B cell (primary cell): ENCODE results near the gene LRP2BP. TPM values are rescaled to one million over a fixed set of nuclear protein-coding genes. Genes with fewer than 3 reads are reported as not detected.

Experiments used
- ATAC-seq: fragments of 200-7000 bp; cut with Tn5 transposase; one replicate; pipeline ENCODE4 v1.10.0; 2021; ENCODE audit warnings: low read depth, mild to moderate bottlenecking, moderate number of reproducible peaks, moderate library complexity
- CTCF ChIA-PET: fragments of 350-600 bp; sonication (Branson Sonifier 250); formaldehyde crosslinking; loops from one replicate; lab custom pipeline; 2021; ENCODE audit warnings: antibody characterized with exemption, inconsistent platforms; lab: Charles Lee
- POLR2A ChIA-PET: fragments of 350-600 bp; sonication (Branson Sonifier 250); formaldehyde crosslinking; loops from one replicate; lab custom pipeline; 2021; ENCODE audit warnings: antibody characterized with exemption; lab: Charles Lee
- DNase-seq: peaks from one replicate; pipeline ENCODE4 v3.0.0; 2013
- H2AFZ ChIP-seq: 2 replicates; pipeline ENCODE4 v1.6.1; 2012; ENCODE audit warnings: mild to moderate bottlenecking, low read depth, low read length; ENCODE audit not compliant: insufficient read depth, poor library complexity, severe bottlenecking
- H3K27ac ChIP-seq, 2 donors: 1 replicate in 1 of 2; 2 replicates in 1 of 2; pipeline ENCODE4 v1.5.1; 2012 to 2013; ENCODE audit warnings: low read length in 2 of 2, mild to moderate bottlenecking in 2 of 2, moderate library complexity in 1 of 2
- H3K27me3 ChIP-seq, 4 experiments: fragments of 200-600 bp in 1 of 4; sonication (generic) in 1 of 4; replicated peaks in 1 of 4; 1 replicate in 2 of 4; 2 replicates in 2 of 4; pipeline versions ENCODE4 v1.6.1 to v1.7.0; 2013 to 2016; ENCODE audit warnings: low read length in 3 of 4, mild to moderate bottlenecking in 2 of 4, mixed read lengths in 1 of 4, moderate library complexity in 1 of 4; ENCODE audit not compliant: insufficient read depth in 4 of 4, control insufficient read depth in 3 of 4; ENCODE audit errors: control extremely low read depth in 1 of 4
- H3K36me3 ChIP-seq, 2 experiments: replicated peaks in 1 of 2; 1 replicate in 1 of 2; 2 replicates in 1 of 2; pipeline versions ENCODE4 v1.6.1 to v1.7.1; 2013; ENCODE audit warnings: low read length in 1 of 2; ENCODE audit not compliant: insufficient read depth in 2 of 2, control insufficient read depth in 1 of 2; ENCODE audit errors: control extremely low read depth in 1 of 2, extremely low read depth in 1 of 2
- H3K4me1 ChIP-seq, 2 donors: fragments of 200-600 bp in 1 of 2; sonication (generic) in 1 of 2; 1 replicate in 1 of 2; 2 replicates in 1 of 2; pipeline versions ENCODE4 v1.5.1 to v1.6.1; 2013 to 2017; ENCODE audit warnings: low read length in 2 of 2; ENCODE audit not compliant: control insufficient read depth in 2 of 2, insufficient read depth in 2 of 2
- H3K4me2 ChIP-seq: replicated peaks from 2 replicates; pipeline ENCODE3; 2012; ENCODE audit warnings: mild to moderate bottlenecking, low read depth, low read length; ENCODE audit not compliant: poor library complexity, severe bottlenecking
- H3K4me3 ChIP-seq, 5 experiments: fragments of 200-600 bp in 1 of 5; sonication (generic) in 1 of 5; 1 replicate in 3 of 5; 2 replicates in 2 of 5; pipeline versions ENCODE4 v1.5.1 to v1.7.0; 2011 to 2016; ENCODE audit warnings: low read length in 4 of 5, mild to moderate bottlenecking in 4 of 5, low read depth in 2 of 5, control low read depth in 1 of 5, moderate library complexity in 1 of 5; ENCODE audit not compliant: insufficient read depth in 1 of 5; ENCODE audit errors: control extremely low read depth in 1 of 5, extremely low read depth in 1 of 5
- H3K79me2 ChIP-seq: fragments of 200-600 bp; sonication (generic); one replicate; pipeline ENCODE4 v1.6.0; 2016; ENCODE audit warnings: low read length; ENCODE audit not compliant: control insufficient read depth, insufficient read depth
- H3K9ac ChIP-seq: fragments of 200-600 bp; sonication (generic); 2 replicates; pipeline ENCODE4 v1.6.1; 2017; ENCODE audit warnings: mild to moderate bottlenecking, low read length, moderate library complexity
- H3K9me3 ChIP-seq, 3 donors: one replicate each; pipeline versions ENCODE4 v1.6.1 to v1.7.1; 2013; ENCODE audit warnings: low read length in 2 of 3; ENCODE audit not compliant: control insufficient read depth in 2 of 3, insufficient read depth in 1 of 3; ENCODE audit errors: control extremely low read depth in 1 of 3
- H4K20me1 ChIP-seq: 2 replicates; pipeline ENCODE4 v1.6.0; 2012; ENCODE audit warnings: mild to moderate bottlenecking, low read length; ENCODE audit not compliant: insufficient read depth, control insufficient read depth, poor library complexity, severe bottlenecking
- H3K27ac Mint-ChIP-seq: one replicate; pipeline ENCODE4 v1.8.0; 2021; ENCODE audit warnings: mixed read lengths
- H3K27me3 Mint-ChIP-seq: one replicate; pipeline ENCODE4 v1.8.0; 2021; ENCODE audit warnings: mixed read lengths
- H3K4me1 Mint-ChIP-seq: one replicate; pipeline ENCODE4 v1.8.0; 2021; ENCODE audit warnings: mixed read lengths
- H3K4me3 Mint-ChIP-seq: one replicate; pipeline ENCODE4 v1.8.0; 2021; ENCODE audit warnings: mixed read lengths
- H3K9me3 Mint-ChIP-seq: one replicate; pipeline ENCODE4 v1.8.0; 2022; ENCODE audit warnings: mixed read lengths; ENCODE audit not compliant: insufficient read depth
- CTCF ChIP-seq: fragments of 200-600 bp; IDR thresholded peaks from one replicate; pipeline ENCODE4 v1.8.0; 2022; ENCODE audit warnings: antibody characterized with exemption, mild to moderate bottlenecking
- EZH2 ChIP-seq: IDR thresholded peaks from 2 replicates; pipeline ENCODE4 v1.6.1; 2012; ENCODE audit warnings: borderline replicate concordance, low read depth, mild to moderate bottlenecking, moderate library complexity, low read length; ENCODE audit not compliant: insufficient read depth, poor library complexity, severe bottlenecking
- WGBS: methylation state at CpG from one replicate; pipeline ENCODE4 v1.1.5; 2013; ENCODE audit warnings: missing lambda C conversion rate; ENCODE audit not compliant: insufficient coverage; 5-methylcytosine and 5-hydroxymethylcytosine counted together
- intact Hi-C: fragments of 100-400 bp; cut with micrococcal nuclease; formaldehyde crosslinking; loops from one replicate; pipeline ENCODE4 v1.10.0; 2022
- polyA plus RNA-seq: library from polyadenylated mRNA; depleted of rRNA; stranded (reverse); fragments of >200 nt; gene quantifications from 2 replicates; pipeline ENCODE4 v1.2.3, GENCODE V29; 2012
- total RNA-seq, 2 donors: library from RNA; stranded (reverse); fragments of 120-200 nt in 1 of 2; gene quantifications; 1 replicate in 1 of 2; 2 replicates in 1 of 2; pipeline versions ENCODE4 v1.2.3 to v1.2.4, GENCODE V29; 2013 to 2022

LRP2BP gene
- total and polyA plus RNA-seq, 2 donors (not counting 1 experiment from before 2014, with no cell fraction given): 0.15 to 1.6 TPM

GRCh38 chr4:185424905-185425646, 29.4 kb upstream of the LRP2BP start:
- peak overlapping the region; percentile 86 for H3K4me3 Mint-ChIP-seq
- Histone ChIP-seq H4K20me1 (no peaks in the 10 kb centered on the region), H3K4me3 (peak overlapping the region; percentile 78 to 99 (median 88)), H3K4me1 (peaks cover 13% of the 10 kb centered on the region in 2 donors), H3K4me2 (peak overlapping the region; percentile 81), H3K9ac (peak overlapping the region; percentile 89), H3K36me3 (peaks cover 2 to 12% of the 10 kb centered on the region in 2 experiments), H3K9me3 (no peaks in the 10 kb centered on the region), H2AFZ (peak overlapping the region; percentile 83), H3K79me2 (peaks cover 35% of the 10 kb centered on the region), H3K27me3 (no peaks in the 10 kb centered on the region), H3K27ac (peak overlapping the region; percentile 98 to 100)
- WGBS: 16% methylated on average over 11 of the region's 13 CpGs
- TF ChIP-seq CTCF (no peak), EZH2 (no peak)
- intact Hi-C loops: loop anchor here (1.0 to 10.0 kb wide), 6 partner anchors 29 to 1920 kb away; partner anchors contain the start of genes ANKRD37, CCDC110, ING2 and SLC25A4
- no peak for ATAC-seq
- ChIA-PET POLR2A (interaction anchor here (1.2 to 2.8 kb wide), 4 partner anchors 19 to 47 kb away, joined by 3 to 19 read pairs (median 6); partner anchors contain the start of genes ANKRD37, CCDC110 and LRP2BP), CTCF (interaction anchor here (0.7 to 4.3 kb wide), 11 partner anchors 14 to 619 kb away, joined by 3 to 31 read pairs (median 4); partner anchors contain the start of genes ANKRD37, LRP2BP, SLC25A4 and SNX25)
- peak overlapping the region; percentile 99 for H3K27ac Mint-ChIP-seq
- no peaks in the 10 kb centered on the region for H3K9me3 Mint-ChIP-seq
- peaks cover 15% of the 10 kb centered on the region for H3K4me1 Mint-ChIP-seq
- peaks cover 4% of the 10 kb centered on the region for H3K27me3 Mint-ChIP-seq
- peak; percentile 61 for DNase-seq
